ENCODE data around the gene ATXN7.

ATXN7 gene

DNA sequence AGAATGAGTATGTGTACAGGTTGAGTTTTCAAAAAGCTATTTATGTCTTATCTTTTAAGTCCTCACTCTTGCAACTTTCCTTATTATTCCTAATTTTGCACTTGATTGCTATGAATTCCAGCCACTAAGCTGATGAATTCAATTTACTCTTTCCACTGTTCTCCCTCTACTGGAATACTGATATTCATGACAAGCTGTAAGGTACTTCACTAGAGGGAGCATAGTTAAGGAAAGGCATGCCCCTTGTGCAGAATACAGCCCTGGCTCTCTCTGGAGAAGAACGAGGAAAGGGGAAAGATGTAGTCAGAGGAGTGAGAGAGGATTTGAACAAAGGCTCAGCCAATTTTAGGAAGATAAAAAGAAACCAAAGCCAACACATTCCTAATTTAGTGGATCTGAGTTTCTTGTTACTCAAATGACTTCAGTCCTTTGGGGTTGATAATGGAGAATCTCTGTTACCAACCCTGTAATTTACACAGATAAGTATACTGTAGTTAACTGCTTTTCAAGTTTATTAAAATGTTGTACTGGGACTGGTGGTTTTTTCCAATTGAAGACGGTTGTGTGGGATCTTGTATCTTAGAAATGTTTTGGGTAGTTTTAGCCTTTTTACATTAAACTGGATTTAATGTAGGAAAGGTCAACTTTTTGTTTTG, 44.5 kb downstream of the ATXN7 start:
- no peak for DNase-seq (ENCODE audit: low read depth)

GRCh38 chr3:63908776-63909175, 45.1 kb downstream of the ATXN7 start:
- no peak for DNase-seq (ENCODE audit: low read depth)

DNA sequence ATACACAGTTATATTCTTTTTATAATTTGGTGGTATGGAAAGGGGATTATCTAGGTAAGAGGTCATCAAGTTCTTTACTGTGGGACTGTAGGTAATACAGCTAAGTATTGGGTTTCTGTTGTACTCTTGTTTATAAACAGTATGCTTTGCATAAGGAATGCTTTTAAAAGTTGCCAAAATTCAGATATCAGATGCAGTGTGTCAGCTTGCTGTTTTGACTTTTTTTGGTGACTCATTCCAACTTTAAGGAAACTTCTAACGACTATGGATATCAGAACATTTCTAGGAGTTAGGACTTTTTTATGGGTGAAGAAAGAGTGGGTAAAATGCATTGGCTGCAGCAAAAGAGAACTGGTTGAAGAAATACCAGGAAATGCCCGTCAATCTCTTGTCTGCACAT, 45.8 kb downstream of the ATXN7 start:
- no peak for DNase-seq (ENCODE audit: low read depth)

- DNase-seq (ENCODE audit: low read depth): no peak
Observed at GRCh38 chr3:63910001-63910400, 46.3 kb downstream of the ATXN7 start.

GRCh38 chr3:63910891-63911290, 47.2 kb downstream of the ATXN7 start:
- no peak for DNase-seq (ENCODE audit: low read depth)

DNA sequence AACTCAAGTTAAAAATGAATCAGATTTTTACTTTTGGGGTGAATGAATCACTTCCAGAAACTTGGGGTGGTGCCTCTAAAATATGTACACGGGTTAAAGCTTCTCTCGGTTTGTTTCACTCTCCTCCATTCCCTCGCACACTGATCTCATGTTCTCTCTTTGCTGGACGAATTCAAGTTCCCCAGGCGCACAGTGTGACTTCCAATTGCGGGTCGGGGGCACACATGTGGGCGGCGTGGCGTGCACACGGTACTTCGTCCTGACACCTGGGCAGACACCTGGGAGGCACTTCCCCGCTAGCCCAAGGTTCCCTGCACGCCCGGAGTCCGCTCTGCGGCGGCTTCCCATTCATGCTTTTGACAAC, 47.8 kb downstream of the ATXN7 start:
- no peak for DNase-seq (ENCODE audit: low read depth)

- peak; percentile 77 for DNase-seq (ENCODE audit: low read depth)
Observed at GRCh38 chr3:63911873-63912767, 48.5 kb downstream of the ATXN7 start, which contains the start of gene SCAANT1. SCAANT1 (minus strand) TSS chr3:63912383.

- no peak for DNase-seq (ENCODE audit: low read depth)
Observed at GRCh38 chr3:63912768-63913588, 49.3 kb downstream of the ATXN7 start.

GRCh38 chr3:63914312-63914711, 50.6 kb downstream of the ATXN7 start:
- DNase-seq (ENCODE audit: low read depth): no peak

GRCh38 chr3:63918321-63918720, 54.7 kb downstream of the ATXN7 start:
- DNase-seq (ENCODE audit: low read depth): no peak

DNA sequence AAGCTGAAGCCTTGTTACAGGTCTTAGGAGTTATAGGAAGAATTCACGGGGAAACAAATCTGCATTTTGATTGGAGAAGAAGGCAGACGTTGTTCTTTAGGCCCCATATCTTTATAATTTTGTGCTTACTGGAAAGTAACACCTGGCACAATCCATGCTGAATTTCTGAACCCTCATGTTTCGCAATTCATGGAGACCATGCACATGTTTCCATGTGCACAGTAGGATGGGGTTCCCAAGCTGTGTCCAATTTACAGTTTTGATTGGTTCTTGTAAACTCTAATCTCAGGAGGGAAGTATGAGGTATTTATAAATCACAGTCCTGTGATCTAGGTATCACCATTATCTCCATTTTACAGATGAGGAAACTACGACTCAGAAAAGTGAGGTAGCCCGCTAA, 56.3 kb downstream of the ATXN7 start:
- no peak for DNase-seq (ENCODE audit: low read depth)

DNA sequence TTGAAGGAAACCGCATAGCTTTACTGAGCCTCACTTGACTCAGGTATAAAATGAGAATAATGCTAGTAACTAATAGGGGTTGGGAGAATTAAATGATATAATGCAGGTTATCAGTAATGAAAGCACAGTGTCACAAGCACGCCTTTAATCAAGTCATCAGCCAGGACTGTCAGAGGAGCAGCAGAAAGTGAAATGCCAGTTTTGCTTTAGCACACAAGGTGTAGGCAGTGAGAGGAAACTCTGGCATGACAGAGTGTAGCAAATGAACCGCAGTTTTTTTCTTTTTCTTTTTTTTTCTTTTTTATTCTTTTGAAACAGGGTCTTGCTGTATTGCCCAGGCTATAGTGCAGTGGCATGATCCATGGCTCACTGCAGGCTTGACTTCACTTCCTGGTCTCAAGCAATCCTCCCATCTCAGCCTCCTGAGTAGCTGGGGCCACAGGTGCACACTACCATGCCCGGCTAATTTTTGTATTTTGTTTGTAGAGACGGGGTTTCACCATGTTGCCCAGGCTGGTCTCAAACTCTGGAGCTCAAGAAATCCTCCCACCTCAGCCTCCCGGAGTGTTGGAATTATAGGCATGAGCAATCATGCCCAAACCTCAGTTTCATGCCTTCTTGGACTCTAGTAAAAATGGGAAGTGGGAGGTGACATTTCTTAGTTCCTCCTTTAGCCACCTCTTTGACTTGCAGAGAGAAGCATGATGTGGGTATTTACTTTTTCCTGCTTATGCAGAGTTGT, 58.2 kb downstream of the ATXN7 start:
- no peak for DNase-seq (ENCODE audit: low read depth)

GRCh38 chr3:63922491-63923199, 59.0 kb downstream of the ATXN7 start:
- DNase-seq (ENCODE audit: low read depth): no peak

- no peak for DNase-seq (ENCODE audit: low read depth)
Observed at GRCh38 chr3:63926309-63926708, 62.6 kb downstream of the ATXN7 start.

DNA sequence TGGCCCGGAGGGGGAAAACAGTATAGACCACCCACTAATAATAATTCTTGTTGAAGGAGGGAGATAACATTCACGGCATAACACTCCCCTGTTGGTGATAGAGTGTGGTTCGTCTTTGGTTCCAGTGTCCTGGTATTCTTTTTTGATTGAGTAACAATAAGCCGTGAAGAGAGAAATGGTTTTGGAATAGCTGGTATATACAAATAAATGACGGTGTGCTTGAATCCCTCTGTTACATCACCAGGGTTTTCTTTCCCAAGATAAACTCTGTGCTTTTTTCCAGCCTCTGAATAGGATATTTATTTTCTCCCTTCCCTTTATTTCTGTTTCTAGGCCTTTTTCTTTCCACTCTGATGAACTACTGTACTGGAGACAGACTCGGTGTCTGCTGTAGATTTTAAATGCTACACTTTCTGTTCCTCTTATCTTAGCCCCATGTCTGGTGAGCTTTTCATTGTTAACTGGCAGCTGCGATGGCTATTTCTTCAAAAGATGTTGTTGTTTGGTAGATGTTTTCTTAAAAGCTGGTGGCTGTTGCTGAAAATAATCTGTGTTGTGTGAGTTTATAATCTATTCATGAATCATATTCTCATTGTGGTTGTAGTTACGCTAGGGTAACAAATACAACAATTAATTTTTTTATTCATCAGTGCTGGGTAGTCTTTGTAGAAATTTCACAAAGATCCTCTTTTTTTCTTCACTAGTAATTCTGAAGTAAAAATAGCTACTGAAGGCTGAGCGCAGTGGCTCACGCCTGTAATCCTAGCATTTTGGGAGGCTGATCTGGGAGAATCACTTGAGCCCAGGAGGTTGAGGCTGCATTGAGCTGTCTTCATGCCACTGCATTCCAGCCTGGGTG, 64.0 kb downstream of the ATXN7 start:
- DNase-seq (ENCODE audit: low read depth): no peak

DNA sequence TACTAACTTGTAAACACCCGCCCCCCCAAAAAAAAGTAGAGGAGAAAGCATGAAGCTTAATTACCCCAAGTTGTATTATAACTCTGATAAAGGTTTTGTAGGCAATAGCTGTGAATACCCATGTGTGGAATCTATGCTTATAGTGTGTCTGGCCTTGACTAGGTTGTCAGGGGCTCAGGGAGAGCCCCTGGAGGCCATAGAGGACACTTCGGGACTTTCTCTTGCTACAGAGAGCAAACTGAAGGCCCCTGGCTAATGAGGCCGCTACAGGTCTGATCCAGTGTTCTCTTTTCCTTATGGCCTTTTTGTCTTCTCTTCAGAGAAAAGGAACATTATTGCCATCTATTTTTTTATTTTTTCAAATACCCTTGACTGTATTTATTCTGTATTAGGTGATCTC, 67.6 kb downstream of the ATXN7 start:
- DNase-seq (ENCODE audit: low read depth): no peak

- DNase-seq (ENCODE audit: low read depth): no peak
Observed at GRCh38 chr3:63932509-63933212, 69.0 kb downstream of the ATXN7 start.

- no peak for DNase-seq (ENCODE audit: low read depth)
Observed at GRCh38 chr3:63933459-63933858, 69.8 kb downstream of the ATXN7 start.

DNA sequence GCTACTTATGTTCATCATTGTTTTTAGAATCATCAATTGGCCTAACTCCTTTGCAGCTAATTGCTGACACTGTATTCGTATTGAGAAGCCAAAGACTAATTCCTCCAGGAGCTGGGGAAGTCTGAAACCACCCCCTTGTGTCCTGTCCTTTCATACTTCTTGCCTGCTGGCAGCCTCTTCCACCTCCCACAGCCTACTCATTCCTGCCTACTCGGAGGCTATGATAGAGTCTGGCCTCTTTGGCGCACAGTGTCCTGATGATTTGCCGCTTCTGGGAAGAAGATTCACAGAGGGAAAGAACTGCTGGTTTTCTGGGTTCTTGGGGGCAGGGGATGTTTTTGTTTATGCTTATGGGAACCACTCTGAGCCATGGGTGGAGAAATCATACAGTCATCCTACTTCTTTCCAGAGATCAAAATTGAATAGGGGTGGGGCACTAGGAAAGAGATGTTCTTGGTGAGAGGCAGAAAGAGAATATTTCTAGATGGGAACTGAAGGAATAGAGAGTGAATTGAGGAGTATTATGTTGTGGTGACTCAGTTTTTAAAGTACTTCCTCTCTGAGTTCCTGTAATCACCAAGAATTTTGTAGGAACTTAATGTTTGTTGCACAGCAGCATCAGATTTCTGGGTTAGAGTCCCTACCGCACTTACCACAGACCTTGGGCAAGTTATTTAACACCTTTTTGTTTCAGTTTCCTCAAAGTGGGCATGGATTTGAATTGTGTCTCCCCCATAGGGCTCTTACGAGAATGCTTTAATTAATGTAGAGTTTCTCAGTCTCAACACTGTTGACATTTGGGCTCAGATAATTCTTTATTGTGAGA, 70.6 kb downstream of the ATXN7 start:
- no peak for DNase-seq (ENCODE audit: low read depth)
